ENCODE results near the gene MORF4L2.
A peak's percentile ranks its signal among the peaks of the same experiment; 100 is the strongest.

MORF4L2 gene

DNA sequence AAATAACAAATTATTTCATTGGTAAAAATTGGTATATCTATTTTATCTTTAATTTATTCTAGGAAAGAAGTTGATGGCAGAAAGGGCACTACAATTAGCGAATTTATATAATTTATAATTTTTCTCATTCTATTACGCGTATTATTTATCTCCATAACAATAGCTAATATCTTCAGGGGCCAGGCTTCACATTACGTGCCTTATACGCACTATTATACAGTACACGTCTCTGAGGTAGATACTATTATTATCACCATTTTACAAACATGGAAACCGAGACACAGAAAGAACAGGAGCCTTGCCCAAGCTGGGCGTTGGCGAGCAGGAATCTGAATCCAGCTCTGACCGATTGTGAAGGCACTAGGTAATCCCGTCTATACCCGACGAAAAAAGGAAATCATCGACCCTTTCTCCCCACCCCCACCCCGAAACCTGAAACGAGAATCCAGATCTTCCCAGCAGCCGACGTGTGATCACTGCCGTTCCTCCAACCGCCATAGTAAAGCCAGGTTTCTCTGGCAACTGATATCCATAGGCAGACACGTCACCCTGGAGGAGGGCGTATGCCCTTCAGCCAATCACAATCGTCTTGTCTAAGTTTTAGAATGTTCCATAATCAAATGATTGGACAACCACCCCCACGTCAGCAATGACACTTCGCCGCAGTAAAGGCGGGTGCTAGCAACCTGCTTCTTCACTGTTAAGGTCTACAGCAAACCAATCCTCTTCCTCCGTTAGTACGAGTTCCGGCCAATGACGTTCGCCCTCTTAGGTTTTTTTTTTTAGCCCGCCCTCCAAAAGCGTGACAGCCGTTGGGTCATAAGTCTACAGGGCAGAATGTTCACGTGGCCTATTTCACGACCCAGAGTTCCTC lies at the start of gene MORF4L2:
Gene MORF4L2, minus strand, starts transcription at position 501 of the 874 bp plus-strand sequence. CDS start 9,672 bp downstream, outside the sequence.
- peak; percentile 96 for DNase-seq (ENCODE audit: low read depth)

- DNase-seq (ENCODE audit: low read depth), result no peak
Measured at GRCh38 chrX:103734125-103734760, 47.7 kb upstream of the MORF4L2 start.

DNA sequence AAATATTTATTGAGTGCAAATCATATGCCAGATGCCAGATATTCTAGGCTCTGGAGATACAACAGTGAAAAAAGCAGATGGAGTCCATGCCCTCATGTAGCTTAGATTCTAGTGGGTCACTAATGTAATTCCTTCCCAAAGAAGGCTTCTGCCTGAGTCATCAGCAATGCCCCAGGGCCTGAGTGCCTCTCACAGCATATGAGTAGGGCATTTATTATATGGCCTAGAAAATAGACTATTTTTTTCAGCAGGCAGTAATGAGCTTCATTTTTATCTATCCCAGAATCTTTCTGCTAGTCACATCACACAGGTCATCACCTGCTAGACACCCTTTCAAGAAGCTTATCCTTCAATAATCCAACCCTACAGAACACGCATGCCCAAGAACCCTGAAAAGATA lies 46.5 kb upstream of the MORF4L2 start:
- no peak for DNase-seq (ENCODE audit: low read depth)

GRCh38 chrX:103730796-103731493 lies 44.4 kb upstream of the MORF4L2 start:
- DNase-seq (ENCODE audit: low read depth), result no peak

DNA sequence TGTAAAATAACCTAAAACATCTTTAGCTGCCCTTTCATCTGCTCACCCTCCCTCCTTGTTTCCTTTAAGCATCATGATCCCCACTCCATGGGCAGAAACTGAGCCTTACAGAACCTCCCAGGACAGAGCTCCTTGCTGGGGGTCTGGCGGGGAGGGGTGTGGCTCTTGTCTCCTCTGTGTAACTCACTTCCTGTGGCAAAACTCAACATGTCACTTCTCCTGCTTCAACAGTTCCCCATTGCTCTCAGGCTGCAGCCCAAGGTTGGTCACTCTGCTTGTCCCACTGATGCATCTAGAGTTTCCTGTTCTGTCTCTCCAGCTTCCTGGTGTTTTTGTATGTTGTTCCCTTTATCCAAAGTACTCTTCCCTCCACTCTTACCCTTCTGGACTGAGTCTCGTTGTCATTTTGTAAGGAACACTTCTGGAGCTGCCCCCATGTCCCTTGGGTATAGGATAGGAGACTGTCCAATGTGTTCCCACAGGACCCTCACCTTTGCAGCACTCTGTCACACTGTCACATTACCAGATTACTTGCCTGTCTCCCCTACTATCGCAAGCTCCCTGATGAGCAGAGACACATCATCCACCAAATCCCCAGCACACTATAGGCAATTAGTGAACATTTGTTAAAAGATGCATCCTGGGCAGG lies 43.8 kb upstream of the MORF4L2 start:
- no peak for DNase-seq (ENCODE audit: low read depth)

GRCh38 chrX:103729015-103729414 lies 42.5 kb upstream of the MORF4L2 start:
- DNase-seq (ENCODE audit: low read depth), result no peak

GRCh38 chrX:103727115-103727514 lies 40.6 kb upstream of the MORF4L2 start:
- DNase-seq (ENCODE audit: low read depth), result no peak

DNA sequence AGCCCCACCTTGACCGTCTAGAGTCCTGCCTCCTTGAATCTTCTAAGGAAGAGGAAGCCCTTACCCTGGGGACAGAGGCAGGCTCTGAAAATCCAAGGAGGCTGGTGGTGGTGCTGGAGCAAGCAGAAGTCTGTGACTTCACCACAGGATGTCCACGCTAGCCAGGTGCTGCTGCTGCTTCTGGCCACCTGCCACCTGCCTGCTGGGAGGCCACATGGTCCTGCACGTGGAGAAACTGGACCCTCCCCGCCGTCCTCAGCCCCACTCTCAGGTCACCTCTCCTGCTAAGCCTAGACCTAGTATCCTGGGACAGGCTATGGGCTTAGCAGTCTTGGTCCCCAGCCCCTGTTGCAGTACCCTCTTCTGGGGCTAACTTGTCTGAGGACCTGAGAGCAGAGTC lies 40.0 kb upstream of the MORF4L2 start:
- no peak for DNase-seq (ENCODE audit: low read depth)

- DNase-seq (ENCODE audit: low read depth), result no peak
Measured at GRCh38 chrX:103722505-103722904, 36.0 kb upstream of the MORF4L2 start.

- no peak for DNase-seq (ENCODE audit: low read depth)
Measured at GRCh38 chrX:103718120-103718519, 31.6 kb upstream of the MORF4L2 start.

DNA sequence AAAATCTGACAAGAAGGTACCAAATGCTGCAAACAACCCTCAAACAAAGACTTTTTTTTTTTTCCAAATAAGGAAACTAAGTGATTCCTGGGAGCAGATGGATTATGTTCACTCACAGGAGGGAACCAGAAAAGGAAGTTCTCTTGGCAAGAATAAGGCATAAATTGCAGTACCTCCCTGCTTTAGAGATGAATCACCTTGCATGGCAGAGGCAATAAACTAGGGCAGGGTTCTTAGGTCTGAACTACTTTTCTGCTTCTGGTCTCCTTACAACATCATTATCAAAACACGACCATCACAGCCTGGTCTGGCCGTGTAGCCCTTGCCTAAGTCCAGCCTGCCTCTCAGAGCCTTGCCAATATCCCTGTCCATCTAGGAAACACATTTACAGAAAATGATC lies 30.5 kb upstream of the MORF4L2 start:
- DNase-seq (ENCODE audit: low read depth), result no peak

DNA sequence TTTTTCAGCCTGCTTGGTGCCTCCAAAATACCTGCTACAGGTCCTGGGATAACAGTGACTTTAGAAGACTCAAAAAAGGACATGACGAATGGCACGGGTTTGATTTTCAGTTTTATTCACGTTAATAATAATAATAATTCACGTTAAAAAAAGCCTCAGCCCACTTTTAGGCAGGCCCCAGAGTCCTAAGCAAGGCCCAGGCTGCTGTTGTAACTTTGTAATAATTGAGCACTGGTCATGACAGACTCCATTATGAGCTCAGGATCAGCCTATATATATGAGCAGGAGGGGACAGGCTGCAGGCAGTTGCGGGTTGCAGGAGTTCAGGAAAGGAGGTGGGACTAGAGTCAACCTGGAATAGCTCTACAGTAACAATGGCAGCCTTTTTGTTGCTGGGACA lies 24.1 kb upstream of the MORF4L2 start, which contains the start of gene TMEM31:
Gene TMEM31, plus strand, starts transcription at position 301 of the 400 bp plus-strand sequence. CDS start 1,350 bp downstream, outside the sequence.
- DNase-seq (ENCODE audit: low read depth), result no peak

- no peak for DNase-seq (ENCODE audit: low read depth)
Measured at GRCh38 chrX:103704863-103705262, 18.4 kb upstream of the MORF4L2 start.

DNA sequence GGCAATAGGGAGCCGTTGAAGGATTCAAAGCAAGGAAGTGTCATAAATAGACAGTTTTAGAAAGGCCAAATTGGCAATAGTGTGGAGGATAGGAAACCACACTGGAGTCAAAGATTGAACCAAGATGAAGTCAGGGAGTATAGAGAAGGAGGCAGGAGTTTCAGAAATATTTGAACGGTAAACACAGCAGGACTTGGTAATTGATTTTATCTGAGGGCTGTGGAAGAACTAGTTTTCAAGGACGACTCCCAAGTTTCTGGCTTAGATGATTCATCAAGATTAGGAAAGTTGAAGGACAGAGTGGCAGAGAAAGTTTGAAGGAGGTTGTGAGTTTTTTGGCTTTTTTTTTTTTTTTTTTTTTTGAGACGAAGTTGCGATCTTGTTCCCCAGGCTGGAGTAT lies 12.7 kb upstream of the MORF4L2 start:
- no peak for DNase-seq (ENCODE audit: low read depth)

DNA sequence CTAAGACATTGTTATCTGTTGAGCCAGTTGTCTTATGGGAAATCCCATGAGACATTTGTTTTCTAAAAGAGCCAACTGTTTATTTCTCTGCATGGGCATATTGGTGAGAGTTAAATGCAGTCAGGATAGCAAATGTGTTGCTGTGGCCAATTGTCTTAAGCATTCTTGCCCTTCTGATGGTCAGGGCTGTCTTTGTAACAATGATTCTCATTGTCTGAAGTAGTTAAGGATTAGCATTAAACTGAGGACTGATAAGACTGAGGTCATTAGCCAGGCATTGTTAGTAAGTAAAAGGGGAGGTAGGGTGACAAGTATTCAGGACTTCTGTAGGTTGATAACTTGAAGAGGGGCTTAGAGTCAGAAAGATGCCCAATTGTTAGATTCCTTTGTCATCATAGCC lies 11.2 kb upstream of the MORF4L2 start:
- no peak for DNase-seq (ENCODE audit: low read depth)

GRCh38 chrX:103691059-103691458 lies 4.6 kb upstream of the MORF4L2 start:
- DNase-seq (ENCODE audit: low read depth), result no peak

DNA sequence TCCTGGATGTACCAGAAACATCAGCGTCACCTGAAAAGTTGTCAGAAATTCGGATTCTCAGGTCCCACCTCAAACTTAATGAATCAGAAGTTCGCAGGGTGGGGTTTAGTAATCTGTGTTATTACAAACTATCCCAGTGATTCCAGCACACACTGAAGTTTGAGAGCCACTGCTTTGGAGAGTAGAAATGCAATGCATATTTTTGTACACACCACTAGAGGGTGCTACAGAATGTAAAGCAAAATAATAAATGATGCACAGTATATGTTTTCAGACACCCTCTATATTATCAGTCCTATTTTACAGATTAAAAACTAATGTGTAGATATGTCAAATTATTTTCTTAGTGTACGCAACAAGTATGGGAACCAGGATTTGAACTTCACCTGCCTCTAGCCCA lies 2.4 kb upstream of the MORF4L2 start:
- DNase-seq (ENCODE audit: low read depth), result no peak

DNA sequence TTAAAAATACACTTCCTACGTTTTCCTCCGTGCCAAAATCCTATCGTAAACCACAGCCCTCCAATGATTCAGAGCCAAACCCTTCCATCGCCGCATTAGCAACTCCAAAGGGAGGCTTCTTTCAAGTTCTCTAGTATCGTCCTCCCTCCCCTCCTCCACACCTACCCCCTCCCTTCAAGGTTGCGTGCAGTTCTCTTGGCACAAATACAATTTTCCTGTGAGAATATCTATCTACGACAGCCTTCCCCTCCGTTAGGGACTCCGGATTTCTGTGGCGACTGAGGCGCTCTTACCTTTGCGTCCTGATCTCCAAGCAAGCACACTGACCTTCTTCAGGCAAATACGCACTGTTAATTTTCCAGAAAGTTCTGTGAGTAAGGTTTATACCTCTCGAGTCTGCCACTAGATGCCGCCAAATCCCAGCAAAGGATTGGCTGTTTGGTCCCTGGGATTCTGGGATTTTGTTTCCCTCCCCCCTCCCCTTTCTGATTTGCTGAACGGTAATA lies 1.2 kb upstream of the MORF4L2 start:
- no peak for DNase-seq (ENCODE audit: low read depth)

GRCh38 chrX:103687073-103687695 lies 685 bp upstream of the MORF4L2 start:
- no peak for DNase-seq (ENCODE audit: low read depth)

DNA sequence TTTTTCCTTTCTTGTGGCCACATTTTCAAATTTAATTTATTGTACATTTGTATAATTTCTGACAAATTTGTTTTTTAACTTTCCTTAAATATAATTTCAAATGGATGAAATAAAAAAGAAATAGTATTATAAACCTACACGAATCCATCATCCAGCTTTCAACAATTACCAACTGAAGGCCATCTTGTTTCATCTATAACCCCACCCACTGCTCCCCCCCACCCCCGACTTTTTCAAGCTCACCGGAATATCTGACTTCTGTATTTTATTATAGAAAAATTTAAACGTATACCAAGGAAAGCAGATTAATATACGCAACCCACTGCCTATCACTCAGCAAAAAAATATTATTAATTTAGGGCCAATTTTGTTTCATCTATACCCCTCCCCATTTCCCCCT lies 1.1 kb downstream of the MORF4L2 start:
- no peak for DNase-seq (ENCODE audit: low read depth)

DNA sequence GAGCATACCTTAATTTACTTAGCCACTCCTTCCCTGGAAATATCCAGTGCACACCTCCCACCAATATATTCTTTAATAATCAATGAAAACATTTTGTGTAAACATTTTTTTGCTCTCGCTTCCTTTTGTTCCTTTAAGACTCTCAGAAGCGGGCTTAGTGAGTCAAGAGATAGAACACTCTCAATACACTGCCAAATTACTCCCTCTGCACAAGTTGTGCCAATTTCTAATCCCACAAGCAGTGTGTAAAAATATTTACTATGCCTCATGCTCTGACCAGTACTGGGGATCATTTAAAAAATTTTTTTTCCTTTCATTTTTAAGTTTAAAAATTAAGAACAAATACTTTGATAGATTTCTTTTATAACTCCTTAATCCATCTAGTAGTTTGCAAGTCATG lies 5.1 kb downstream of the MORF4L2 start:
- DNase-seq (ENCODE audit: low read depth), result no peak

Data from non-pigmented ciliary epithelial cell (primary cell).